Keratinocyte (primary cell): Measurements from ENCODE around the gene TNRC18. TPM values are rescaled to one million over a fixed set of nuclear protein-coding genes. Genes with fewer than 3 reads are reported as not detected.

Experiments used
- DNase-seq: peaks from one replicate; pipeline ENCODE4 v3.0.0-alpha.2; 2011; ENCODE audit warnings: low read depth, missing footprints, low spot score
- FAIRE-seq: peaks from 2 replicates; lab custom pipeline; 2011; peaks lifted over from hg19 to GRCh38; lab: Jason Lieb, UNC
- H2AFZ ChIP-seq: 2 replicates; pipeline ENCODE4 v1.6.0; 2012; ENCODE audit warnings: low read length, control low read depth, inconsistent platforms; ENCODE audit not compliant: control insufficient read depth
- H3K27ac ChIP-seq: 2 replicates; pipeline ENCODE4 v1.5.1; 2011; ENCODE audit warnings: low read length; ENCODE audit not compliant: control insufficient read depth, insufficient read depth
- H3K27me3 ChIP-seq: 3 replicates; pipeline ENCODE4 v1.6.0; 2011; ENCODE audit warnings: low read length; ENCODE audit not compliant: control insufficient read depth, insufficient read depth; ENCODE audit errors: extremely low read depth
- H3K36me3 ChIP-seq, 2 experiments: 2 replicates in 1 of 2; 3 replicates in 1 of 2; pipeline ENCODE4 v1.5.1; 2011; ENCODE audit warnings: low read length in 2 of 2, mild to moderate bottlenecking in 1 of 2; ENCODE audit not compliant: control insufficient read depth in 2 of 2, insufficient read depth in 2 of 2; ENCODE audit errors: extremely low read depth in 1 of 2
- H3K4me1 ChIP-seq: 3 replicates; pipeline ENCODE4 v1.5.1; 2011; ENCODE audit warnings: low read length; ENCODE audit not compliant: control insufficient read depth, insufficient read depth; ENCODE audit errors: extremely low read depth
- H3K4me2 ChIP-seq: 3 replicates; pipeline ENCODE4 v1.6.0; 2011; ENCODE audit warnings: low read depth, low read length; ENCODE audit not compliant: control insufficient read depth, insufficient read depth; ENCODE audit errors: extremely low read depth
- H3K4me3 ChIP-seq, 3 experiments: fragments of 200-600 bp in 1 of 3; sonication (generic) in 1 of 3; 2 replicates in 2 of 3; 3 replicates in 1 of 3; pipeline ENCODE4 v1.5.1; 2011 to 2016; ENCODE audit warnings: low read length in 3 of 3, mild to moderate bottlenecking in 3 of 3, control low read depth in 2 of 3, inconsistent platforms in 1 of 3, low read depth in 1 of 3, mixed read lengths in 1 of 3, mixed run types in 1 of 3, moderate library complexity in 1 of 3; ENCODE audit not compliant: control insufficient read depth in 2 of 3, insufficient read depth in 2 of 3; ENCODE audit errors: extremely low read depth in 1 of 3
- H3K79me2 ChIP-seq: 2 replicates; pipeline ENCODE4 v1.6.0; 2012; ENCODE audit warnings: low read length; ENCODE audit not compliant: control insufficient read depth, insufficient read depth
- H3K9ac ChIP-seq: 3 replicates; pipeline ENCODE4 v1.6.0; 2011; ENCODE audit warnings: low read length; ENCODE audit not compliant: control insufficient read depth, insufficient read depth; ENCODE audit errors: extremely low read depth
- H3K9me1 ChIP-seq: 3 replicates; pipeline ENCODE4 v1.6.0; 2011; ENCODE audit warnings: low read length; ENCODE audit not compliant: control insufficient read depth, insufficient read depth; ENCODE audit errors: extremely low read depth
- H3K9me3 ChIP-seq: 2 replicates; pipeline ENCODE4 v1.5.1; 2012; ENCODE audit warnings: low read depth, low read length; ENCODE audit not compliant: control insufficient read depth
- H4K20me1 ChIP-seq: 3 replicates; pipeline ENCODE4 v1.6.0; 2011; ENCODE audit warnings: low read length; ENCODE audit not compliant: control insufficient read depth, insufficient read depth; ENCODE audit errors: extremely low read depth
- EZH2 ChIP-seq: IDR thresholded peaks from one replicate; pipeline ENCODE4 v1.6.1; 2012; ENCODE audit warnings: inconsistent platforms, mild to moderate bottlenecking, low read length, moderate library complexity
- dilution Hi-C: fragments of 300-500 bp; cut with MboI; formaldehyde crosslinking; loops from one replicate; pipeline ENCODE4 v1.7.0; 2020; ENCODE audit warnings: low sequenced_read_pairs; ENCODE audit not compliant: extremely low pct_ligation_motif_present
- polyA plus RNA-seq, 5 experiments: library from polyadenylated mRNA; depleted of rRNA in 3 of 5; stranded (reverse) in 3 of 5; stranded (forward) in 1 of 5; unstranded in 1 of 5; fragments of >200 nt; gene quantifications; 1 replicate in 1 of 5; 2 replicates in 3 of 5; 3 replicates in 1 of 5; pipeline versions ENCODE4 v1.2.1 to v1.2.3, GENCODE V29; 2011 to 2012; ENCODE audit warnings: missing spikeins in 2 of 5, low read depth in 1 of 5, low replicate concordance in 1 of 5
- TF ChIP-seq, protein P1 (sequence below), 3 experiments: IDR thresholded peaks in 1 of 3; conservative IDR thresholded peaks in 1 of 3; optimal IDR thresholded peaks in 1 of 3; 2 replicates in 2 of 3; 3 replicates in 1 of 3; pipeline versions ENCODE3 to v1.5.1; 2011; ENCODE audit warnings: low read length in 3 of 3, mild to moderate bottlenecking in 3 of 3, moderate library complexity in 2 of 3, control low read depth in 1 of 3, inconsistent platforms in 1 of 3; ENCODE audit not compliant: insufficient read depth in 2 of 3; ENCODE audit errors: extremely low read depth in 1 of 3

The TNRC18 gene
- polyA plus RNA-seq, 1 donor (not counting 4 experiments of a cell fraction or from before 2014, with no cell fraction given), result 13.2 TPM

DNA sequence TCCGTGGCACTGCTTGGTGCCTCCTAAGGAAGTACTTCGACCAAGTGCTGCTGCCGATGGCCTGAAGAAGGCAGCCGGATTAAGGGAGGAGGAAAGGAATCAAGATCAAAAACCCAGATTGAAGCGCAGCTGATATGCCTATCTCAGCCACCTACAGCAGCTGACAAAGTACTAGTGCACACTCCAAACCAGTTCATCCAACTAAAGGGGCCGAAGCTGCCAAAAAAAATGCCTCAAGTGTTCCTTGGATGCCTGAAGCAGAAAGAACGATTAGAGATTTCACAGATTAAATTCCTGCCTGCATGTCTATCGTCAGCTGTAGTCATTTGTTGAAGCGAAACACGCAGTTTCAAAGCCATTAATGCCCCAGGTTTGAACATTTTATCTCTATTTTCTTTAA lies 65.7 kb downstream of the TNRC18 start:
- no peak overlapping the region for H3K4me3 ChIP-seq
- no peak for FAIRE-seq
- H3K79me2 ChIP-seq, result peaks cover 65% of the 10 kb centered on the region
- dilution Hi-C loops, result no loop called here
- no peak overlapping the region for H3K27ac ChIP-seq
- no peak overlapping the region for H3K4me2 ChIP-seq
- no peak for DNase-seq
- no peak for TF ChIP-seq EZH2
- TF ChIP-seq, protein P1, sequence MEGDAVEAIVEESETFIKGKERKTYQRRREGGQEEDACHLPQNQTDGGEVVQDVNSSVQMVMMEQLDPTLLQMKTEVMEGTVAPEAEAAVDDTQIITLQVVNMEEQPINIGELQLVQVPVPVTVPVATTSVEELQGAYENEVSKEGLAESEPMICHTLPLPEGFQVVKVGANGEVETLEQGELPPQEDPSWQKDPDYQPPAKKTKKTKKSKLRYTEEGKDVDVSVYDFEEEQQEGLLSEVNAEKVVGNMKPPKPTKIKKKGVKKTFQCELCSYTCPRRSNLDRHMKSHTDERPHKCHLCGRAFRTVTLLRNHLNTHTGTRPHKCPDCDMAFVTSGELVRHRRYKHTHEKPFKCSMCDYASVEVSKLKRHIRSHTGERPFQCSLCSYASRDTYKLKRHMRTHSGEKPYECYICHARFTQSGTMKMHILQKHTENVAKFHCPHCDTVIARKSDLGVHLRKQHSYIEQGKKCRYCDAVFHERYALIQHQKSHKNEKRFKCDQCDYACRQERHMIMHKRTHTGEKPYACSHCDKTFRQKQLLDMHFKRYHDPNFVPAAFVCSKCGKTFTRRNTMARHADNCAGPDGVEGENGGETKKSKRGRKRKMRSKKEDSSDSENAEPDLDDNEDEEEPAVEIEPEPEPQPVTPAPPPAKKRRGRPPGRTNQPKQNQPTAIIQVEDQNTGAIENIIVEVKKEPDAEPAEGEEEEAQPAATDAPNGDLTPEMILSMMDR (optimal IDR thresholded peaks at IDR 0.05 in 1 of 3, IDR thresholded peaks at IDR 0.05 in 1 of 3, conservative IDR thresholded peaks at IDR 0.05 in 1 of 3; ENCODE audit: extremely low read depth in 1 of 3, insufficient read depth in 2 of 3, low read length in 3 of 3), result no peak
- H2AFZ ChIP-seq, result no peak overlapping the region
- no peaks in the 10 kb centered on the region for H3K27me3 ChIP-seq
- peaks cover 11% of the 10 kb centered on the region for H3K4me1 ChIP-seq
- H3K9ac ChIP-seq, result no peak overlapping the region
- peaks cover 28% of the 10 kb centered on the region for H4K20me1 ChIP-seq
- no peaks in the 10 kb centered on the region for H3K9me3 ChIP-seq
- no peaks in the 10 kb centered on the region for H3K9me1 ChIP-seq
- H3K36me3 ChIP-seq, result peaks cover 47 to 50% of the 10 kb centered on the region in 2 experiments

DNA sequence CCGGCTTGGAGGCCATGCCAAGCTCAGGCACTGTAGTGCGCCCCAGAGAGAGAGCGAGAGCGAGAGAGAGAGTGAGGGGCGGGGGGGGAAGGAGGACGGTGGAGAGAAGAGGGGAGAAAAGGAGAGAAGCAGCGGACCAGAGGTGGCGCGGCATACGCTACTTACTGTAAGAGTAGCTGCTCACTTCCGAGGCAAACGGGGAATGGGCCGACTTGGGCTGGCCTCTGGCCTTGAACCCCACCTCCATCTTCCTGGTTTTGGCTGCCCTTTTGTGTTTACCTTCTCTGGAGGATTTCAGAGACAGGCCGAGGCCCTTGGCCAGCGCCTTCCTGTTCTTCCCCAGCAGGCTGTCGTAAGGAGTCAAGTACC lies 66.9 kb downstream of the TNRC18 start:
- Histone ChIP-seq H3K27ac (no peak overlapping the region), H3K4me1 (peaks cover 11% of the 10 kb centered on the region), H3K4me2 (no peak overlapping the region), H3K27me3 (no peaks in the 10 kb centered on the region), H3K79me2 (peaks cover 67% of the 10 kb centered on the region), H3K9me1 (peaks cover 4% of the 10 kb centered on the region), H3K9ac (no peak overlapping the region), H2AFZ (no peak overlapping the region), H3K4me3 (no peak overlapping the region), H3K9me3 (no peaks in the 10 kb centered on the region), H3K36me3 (peaks cover 48 to 51% of the 10 kb centered on the region in 2 experiments), H4K20me1 (peaks cover 33% of the 10 kb centered on the region)
- dilution Hi-C loops, result no loop called here
- FAIRE-seq (no peak), DNase-seq (no peak)
- TF ChIP-seq, protein P1 (optimal IDR thresholded peaks at IDR 0.05 in 1 of 3, IDR thresholded peaks at IDR 0.05 in 1 of 3, conservative IDR thresholded peaks at IDR 0.05 in 1 of 3; ENCODE audit: extremely low read depth in 1 of 3, insufficient read depth in 2 of 3, low read length in 3 of 3), result no peak
- no peak for TF ChIP-seq EZH2
